ENCODE results near the gene NBAS. TPM values are rescaled to one million over a fixed set of nuclear protein-coding genes. Genes with fewer than 3 reads are reported as not detected.
"Not testable (repeated sequence)": the region's sequence is repeated elsewhere in the genome, so short reads cannot be mapped to it uniquely, and the experiment has no call there.

NBAS gene
- total RNA-seq, 1 donor from 2014 or later: 94.8 TPM

DNA sequence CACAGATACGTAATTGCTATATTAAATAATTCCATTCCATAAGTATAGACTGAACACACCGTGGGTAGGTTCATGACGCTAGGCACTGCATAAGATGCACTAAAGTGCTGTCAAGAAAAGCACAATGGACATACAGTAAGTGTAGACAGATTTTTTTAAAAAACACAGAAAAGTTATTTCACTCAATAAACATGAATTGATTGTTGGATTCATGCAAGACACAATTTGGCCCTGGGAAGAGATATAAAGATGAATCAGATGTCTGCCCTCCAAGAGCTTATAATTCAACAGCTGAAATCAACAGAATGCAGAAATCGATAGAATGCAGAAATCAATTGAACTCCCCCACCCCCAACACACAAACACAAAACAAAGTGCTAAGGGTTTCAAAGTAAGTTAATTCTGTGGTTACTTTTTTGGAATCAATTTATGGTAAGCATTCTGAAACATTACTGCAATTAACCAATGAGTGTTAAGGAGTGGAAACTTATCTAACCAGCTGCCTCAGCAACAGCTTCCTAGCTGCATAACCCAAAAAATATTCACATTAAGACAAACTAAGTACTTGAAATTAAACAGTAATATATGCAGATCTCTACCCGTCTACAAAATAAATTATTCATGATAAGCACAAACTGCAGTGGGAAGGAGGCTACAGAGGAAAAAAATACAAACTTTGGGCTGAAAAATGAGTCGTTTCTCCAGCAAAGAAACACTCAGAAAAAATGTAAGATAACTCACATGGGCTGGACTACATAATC is 1.6 kb downstream of the NBAS start:
- no peak for DNase-seq (ENCODE audit: low read depth in 2 of 2)

DNA sequence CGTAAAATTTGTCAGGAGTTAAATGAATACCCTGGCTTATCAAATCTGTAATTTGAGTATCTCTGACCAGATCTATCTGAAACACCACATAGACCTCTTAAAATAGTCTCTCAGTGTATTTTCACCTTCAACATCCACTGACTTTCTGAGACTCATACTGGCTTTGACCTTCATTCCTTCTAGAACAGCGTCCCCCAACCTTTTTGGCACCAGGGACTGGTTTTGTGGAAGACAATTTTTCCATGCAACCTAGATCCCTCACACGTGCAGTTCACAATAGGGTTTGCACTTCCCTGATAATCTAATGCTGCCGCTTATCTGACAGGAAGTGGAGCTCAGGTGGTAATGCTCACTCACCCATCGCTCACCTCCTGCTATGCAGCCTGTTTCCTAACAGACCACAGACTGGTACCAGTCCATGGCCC is 3.2 kb downstream of the NBAS start:
- DNase-seq (ENCODE audit: low read depth in 2 of 2): peak; percentile 6 to 45

DNA sequence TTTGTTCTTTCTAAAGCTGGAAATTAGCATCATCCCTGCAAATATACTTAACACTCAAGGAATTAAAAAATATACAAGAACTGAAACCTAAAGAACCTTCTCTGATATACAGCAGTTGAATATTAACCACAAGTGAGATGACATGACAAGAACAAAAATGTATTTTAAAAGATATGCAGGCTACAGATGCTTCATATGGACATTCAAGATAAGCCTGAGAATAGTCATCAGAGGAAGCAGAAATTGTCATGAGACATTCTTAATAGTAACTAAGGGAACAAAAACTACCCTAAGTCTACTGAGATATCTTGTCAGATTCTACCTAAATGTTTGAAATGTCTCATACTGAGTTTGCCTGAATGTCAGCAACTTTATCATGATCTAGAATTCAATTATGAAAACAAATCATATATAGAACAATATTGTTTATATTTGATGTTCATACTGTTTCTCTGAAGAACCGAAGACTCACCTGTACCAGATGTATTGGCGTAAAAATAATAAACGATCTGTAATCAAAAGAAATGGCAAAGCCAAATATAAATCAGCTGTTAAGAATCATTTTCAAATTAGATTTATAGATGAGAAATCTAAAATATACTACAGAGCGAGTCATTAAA is 4.7 kb downstream of the NBAS start:
- DNase-seq (ENCODE audit: low read depth in 2 of 2): no peak

DNA sequence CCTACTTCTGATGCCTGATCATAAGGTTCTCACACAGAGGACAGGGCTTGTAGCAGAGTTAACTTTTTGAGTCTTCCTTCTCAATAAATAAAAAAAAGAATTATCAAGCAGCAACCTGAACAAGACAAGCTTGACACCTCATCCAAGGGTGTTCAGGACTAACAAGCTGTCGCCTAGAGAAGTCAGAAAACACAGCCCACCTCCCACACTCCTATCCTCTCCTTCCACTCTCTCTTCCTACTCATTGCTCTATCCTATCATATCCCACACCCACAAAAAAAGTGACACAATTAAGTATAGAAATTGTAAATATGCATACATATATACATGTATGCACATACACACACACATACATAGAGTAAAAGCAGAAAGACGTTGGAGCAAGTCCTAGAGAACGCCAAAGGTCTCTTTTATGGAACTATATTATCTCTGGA is 5.4 kb downstream of the NBAS start:
- DNase-seq (ENCODE audit: low read depth in 2 of 2): no peak

DNA sequence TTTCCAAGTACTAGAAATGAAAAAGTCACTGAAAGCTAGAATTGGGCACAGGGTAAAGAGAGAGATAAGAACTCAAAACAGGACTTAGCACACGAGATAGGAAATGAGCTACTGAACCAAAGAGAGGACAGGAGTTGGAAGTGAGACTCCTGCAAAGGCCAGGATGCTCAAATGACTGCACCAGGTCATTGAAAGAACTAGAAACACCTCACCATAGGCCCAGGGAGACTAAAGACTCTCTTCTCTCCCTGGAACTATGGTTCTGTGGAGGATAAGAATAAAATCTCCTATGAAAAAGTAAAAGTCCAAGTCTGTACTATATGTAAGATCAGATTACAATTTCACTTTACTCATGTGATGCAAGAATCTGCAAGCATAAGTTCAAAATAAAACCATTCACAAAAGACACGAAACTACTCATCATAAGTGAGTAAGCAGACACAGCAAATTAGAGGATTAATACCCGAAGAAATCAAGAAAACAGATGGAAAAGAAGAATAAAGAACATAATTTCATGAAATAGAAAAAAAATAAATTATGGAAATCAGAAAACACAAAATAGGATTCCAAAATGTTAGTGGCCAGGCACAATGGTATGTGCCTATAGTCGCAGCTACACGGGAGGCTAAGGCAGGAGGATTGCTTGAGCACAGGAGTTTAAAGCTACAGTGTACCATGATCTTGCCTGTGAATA is 6.5 kb downstream of the NBAS start:
- no peak for DNase-seq (ENCODE audit: low read depth in 2 of 2)

DNA sequence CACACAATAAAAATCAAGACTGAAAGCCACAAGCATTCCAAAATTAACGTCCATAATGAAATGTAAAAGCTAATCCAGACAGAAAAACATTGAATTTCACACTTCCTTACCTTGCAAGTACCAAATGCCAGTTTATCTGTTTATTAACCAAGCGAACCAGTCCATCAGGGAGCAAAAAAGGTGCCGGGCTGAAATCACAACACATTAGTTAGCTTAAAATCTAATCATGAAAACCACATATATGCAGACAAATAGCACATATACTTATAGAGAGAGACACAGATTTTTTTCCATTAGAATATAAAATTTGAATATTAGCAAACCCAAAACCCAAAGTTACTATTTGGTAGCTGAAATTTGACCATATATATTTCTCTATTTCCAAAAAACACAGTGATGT is 7.2 kb downstream of the NBAS start:
- DNase-seq (ENCODE audit: low read depth in 2 of 2): no peak

DNA sequence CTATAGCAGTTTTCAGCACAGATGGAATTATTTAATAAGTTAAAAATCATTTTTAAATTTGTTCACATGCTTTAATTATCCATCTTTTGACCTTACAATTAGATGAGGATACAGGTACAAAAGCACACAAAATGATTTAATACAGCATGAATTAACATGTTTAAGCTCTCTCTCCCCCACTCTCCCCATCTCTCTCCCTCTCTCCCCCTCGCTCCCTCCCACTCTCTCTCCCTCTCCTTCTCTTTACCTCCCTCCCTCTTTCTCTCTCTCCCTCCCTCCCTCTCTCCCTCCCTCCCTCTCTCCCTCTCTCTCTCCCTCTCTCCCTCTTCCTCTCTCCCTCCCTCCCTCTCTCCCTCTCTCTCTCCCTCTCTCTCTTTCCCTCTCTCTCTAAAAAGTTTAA is 7.6 kb downstream of the NBAS start:
- DNase-seq (ENCODE audit: low read depth in 2 of 2): no peak

DNA sequence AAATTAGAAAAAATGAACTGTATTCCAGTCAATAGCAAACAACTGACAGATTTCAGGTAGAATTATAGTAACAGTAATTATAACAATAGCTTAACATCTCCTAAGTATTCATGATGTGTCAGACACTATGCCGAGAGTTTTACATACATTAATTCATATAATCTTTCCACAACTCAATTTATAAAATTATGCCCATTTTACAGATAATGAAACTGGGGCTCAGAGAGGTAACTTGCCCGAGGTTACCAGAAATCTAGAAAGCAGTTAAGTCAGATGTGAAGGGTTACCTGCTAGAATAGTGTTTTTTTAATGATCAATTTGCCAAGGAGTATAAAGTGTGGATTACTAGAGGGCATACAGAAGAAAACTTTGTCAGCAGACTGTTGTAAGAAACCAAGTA is 12.2 kb downstream of the NBAS start:
- DNase-seq (ENCODE audit: low read depth in 2 of 2): no peak

DNA sequence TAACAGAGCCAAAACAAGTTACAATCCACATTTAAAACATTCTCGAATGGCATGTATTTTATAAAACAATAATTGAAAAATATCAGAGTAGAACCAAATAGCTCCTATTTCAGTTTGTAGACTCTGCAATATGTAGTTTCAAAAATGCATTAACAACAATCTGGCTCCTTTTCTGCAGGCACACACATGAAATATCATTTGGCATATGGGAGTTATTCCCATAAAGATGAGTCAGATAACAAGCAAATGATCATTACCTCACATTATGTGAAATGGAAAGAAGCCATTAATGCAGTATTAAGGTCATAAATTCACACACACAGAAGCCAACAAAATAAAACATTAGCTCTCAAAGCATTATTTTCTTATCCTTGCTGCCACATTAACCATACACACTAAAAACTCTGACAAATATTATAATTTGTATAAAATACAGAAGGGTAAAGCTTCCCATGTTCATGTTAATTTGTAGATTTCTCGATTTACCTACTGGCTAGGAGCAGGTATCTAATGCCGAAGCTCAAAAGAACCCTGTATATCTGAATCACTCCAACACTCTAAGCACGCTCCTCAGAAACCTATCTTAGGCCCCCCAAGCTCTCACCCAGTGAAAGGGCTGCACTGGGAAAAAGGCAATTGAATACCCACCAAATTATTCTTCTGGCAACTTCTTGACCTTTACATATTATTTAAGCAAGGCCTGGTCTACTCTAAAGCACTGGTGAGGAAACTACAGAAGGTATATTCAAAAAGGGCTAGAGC is 13.8 kb downstream of the NBAS start:
- peak in 1 of 2 donors; percentile 10 for DNase-seq (ENCODE audit: low read depth in 2 of 2)

DNA sequence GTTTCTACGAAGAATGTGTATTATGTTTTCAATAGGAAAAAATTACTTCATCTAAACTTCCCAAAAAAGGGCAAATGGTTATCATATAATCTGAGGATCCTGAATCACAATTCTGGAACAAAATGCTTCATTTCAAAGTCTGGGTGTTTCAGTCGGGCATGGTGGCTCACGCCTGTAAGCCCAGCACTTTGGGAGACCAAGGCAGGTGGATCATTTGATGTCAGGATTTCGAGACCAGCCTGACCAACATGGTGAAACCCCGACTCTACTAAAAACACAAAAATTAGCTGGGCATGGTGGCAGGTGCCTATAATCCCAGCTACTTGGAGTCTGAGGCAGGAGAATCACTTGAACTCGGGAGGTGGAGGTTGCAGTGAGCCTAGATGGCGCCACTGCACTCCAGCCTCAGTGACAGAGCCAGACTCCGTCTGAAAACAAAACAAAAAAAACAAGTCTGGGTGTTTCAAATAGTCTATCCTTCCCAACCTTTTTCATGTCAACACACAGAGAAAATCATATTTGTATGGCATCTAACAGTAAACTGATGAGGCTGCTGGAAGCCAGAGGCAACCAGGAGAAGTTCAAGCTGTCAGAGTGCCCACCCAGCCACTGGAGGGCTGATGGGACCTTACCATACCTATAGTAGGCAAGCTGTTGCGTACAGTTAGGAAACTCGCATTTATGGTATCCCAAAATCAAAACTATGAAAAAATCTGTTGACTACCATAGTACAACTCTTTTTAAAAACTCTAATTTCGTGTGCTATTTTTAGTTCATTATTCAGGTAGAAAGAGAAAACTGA is 14.6 kb downstream of the NBAS start:
- DNase-seq (ENCODE audit: low read depth in 2 of 2): no peak

DNA sequence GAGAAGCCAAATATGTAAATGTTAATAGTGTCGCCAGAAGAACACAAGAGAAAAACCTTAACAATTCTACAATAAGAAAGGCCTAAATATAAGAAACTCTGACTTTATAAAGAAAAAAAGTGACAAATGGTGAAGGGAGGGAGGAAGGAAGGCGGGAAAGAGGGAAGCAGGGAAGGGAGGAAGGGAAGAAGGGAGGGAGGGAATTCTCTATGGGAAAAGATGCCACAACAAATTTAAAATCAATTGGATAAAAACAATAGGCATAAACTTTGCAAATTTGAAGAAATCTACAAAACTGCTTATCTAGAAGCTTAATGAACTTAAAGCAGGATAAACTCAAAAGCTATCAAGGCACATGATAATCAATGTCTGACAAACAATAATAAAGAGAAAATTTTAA is 16.9 kb downstream of the NBAS start:
- no peak for DNase-seq (ENCODE audit: low read depth in 2 of 2)

DNA sequence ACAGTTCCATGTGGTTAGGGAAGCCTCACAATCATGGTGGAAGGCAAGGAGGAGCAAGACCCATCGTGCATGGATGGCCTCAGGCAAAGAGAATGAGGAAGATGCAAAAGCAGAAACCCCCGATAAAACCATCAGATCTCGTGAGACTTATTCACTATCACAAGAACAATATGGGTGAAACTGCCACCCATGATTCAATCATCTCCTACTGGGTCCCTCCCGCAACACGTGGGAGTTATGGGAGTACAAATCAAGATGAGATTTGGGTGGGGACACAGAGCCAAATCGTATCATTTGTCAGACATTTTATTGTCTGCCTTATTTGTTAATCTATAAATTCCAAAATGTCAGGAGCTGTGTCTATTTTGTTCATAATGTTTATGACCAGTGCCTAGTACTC is 17.6 kb downstream of the NBAS start:
- DNase-seq (ENCODE audit: low read depth in 2 of 2): no peak

DNA sequence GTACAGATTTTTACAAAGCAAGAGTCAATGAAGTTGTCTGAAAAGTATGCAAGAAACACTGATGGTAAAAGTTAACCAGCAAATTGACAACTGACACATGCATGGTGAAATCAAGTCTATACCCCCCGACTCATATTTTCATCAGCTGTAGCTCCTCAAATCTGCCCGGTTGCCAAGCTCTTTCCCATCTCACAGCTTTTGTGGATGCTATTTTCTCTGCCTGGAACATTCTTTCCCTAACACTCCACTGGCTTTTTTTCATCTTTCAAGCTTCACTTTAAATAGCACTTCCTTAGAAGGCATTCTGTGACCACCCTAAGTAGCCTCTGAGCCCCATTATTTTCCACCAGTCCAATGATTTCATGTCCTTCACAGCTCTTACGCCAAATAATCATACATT is 18.1 kb downstream of the NBAS start:
- no peak for DNase-seq (ENCODE audit: low read depth in 2 of 2)

DNA sequence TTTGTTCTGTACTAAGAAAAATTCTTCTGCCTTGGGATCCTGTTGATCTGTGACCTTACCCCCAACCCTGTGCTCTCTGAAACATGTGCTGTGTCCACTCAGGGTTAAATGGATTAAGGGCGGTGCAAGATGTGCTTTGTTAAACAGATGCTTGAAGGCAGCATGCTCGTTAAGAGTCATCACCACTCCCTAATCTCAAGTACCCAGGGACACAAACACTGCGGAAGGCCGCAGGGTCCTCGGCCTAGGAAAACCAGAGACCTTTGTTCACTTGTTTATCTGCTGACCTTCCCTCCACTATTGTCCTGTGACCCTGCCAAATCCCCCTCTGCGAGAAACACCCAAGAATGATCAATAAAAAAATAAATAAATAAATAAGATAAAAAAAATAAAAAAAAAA is 18.9 kb downstream of the NBAS start:
- DNase-seq (ENCODE audit: low read depth in 2 of 2): not testable (repeated sequence)

DNA sequence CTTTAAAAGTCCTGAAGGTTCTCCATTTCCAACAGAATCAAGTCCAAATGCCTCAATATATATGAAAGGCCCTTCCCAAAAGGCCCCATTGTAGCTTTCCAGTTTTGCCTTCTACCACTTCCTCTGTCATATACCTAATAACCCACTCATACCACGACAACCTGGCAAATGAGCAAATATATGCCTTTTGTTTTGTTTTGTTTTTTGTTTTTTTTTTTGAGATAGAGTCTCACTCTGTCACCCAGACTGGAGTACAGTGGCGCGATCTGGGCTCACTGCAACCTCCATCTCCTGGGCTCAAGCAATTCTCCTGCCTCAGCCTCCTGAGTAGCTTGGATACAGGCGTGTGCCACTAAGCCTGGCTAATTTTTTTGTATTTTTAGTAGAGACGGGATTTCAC is 20.6 kb downstream of the NBAS start:
- DNase-seq (ENCODE audit: low read depth in 2 of 2): not testable (repeated sequence)

DNA sequence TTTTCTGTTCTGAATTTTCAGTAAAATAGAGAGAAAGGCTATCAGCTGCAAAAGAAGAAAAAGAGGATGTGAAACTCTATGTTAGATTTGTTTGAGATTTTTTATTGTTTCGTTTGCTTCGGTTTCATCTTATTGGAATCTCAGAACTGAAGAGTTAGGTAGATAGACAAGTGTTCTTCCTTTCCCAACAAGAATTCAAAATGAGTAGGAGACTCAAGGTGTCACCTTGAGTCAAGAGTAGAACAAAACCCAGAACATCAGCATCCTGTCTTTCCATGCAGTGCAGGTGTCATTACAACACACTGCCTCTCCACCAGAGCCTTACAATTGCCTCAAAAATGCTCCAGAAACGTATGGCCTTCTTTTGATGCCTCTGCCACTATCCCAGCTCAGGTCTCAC is 21.1 kb downstream of the NBAS start:
- DNase-seq (ENCODE audit: low read depth in 2 of 2): no peak

DNA sequence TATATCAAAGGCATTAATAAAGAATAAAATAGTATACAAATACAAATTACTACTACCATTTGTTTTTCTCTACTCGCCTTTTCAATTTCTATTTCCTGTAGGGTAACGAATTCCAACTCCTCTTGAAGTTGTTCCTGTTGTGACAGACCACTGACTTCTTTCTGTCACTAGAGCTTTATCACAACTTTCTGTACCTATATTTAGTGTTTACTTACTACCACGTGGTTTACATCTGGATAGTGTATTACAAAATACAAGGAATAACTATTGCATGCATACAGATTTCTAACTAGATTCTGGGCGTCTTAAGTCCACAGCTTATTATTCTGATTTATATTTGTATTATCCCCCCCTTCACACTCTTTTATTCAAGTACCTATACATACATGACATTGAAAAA is 22.3 kb downstream of the NBAS start:
- DNase-seq (ENCODE audit: low read depth in 2 of 2): no peak

DNA sequence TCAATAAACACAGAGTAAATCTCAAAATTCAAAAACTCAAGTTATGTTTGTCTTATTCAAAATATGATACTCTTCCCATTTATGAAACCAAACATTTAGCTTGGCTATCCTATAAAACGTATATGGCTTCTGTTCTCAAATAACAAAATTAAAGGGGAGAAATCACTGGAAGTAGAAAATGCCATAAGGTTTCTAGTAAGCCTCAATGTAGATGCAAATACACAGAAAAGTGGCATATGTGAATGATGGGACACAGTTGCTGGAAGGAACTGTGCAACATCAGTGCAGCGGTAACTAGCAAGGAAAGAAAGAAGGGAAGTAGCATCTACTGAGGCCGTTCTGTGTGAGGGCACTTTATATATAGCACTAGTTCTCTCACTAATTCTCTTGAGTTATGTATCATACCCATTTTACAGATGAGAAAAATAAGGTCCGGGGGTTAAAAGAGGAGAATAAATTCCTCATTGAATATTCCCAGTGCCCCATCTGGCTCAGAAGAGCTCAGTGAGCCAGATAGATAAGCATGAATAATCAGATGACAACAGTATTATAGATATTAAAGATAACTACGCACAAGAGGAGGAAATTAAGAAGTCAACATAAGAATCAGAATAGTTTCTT is 27.2 kb downstream of the NBAS start:
- DNase-seq (ENCODE audit: low read depth in 2 of 2): no peak

DNA sequence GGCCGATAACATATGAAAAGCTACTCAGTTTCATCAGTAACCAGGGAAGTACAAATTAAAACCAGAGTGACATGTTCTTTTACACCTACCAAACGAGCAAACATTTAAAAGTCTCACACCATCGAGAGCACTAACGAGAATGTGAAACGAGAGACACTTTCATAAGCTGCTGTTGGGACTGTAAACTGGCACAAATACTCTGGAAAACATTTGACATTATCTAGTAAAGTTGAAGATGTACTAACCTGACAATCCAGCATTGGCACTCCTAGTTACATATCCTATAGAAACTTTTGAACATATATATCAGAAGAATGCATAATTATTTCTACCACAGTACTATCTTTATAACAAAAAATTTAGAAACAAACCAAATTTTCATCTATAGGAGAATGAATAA is 28.1 kb downstream of the NBAS start:
- no peak for DNase-seq (ENCODE audit: low read depth in 2 of 2)

DNA sequence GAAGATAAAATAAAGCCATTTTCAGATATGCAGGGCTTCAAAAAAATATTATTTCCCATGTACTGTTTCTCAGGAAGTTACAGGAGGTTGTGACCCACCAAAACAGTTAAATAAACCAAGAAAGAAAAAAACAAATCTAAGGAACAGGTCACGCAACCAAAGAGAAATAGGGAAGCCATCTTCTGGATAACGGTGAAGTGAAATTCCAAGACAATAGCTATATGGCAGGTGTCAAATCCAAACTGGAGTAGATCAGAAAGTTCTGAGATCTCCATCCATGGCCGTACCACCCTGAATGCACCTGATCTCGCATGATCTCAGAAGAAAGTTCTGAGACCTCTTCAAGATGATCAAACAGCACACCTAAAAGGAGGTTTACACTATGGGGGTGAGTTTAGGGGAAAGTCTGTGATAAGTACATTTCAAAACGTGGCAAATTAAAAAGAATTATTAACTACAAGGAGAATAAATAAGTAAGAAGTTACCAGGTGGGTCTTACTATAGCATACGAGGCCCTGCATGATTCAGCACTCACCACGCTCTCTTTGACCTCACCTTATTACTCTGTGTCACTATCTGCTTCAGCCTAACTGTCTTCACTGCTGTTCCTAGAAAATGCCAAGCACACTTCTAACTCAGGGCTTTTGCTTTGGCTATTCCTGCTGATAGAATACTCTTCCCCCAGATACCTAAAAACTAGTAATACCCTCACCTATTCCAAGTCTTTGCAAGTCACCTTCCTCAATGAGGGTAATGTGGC is 29.9 kb downstream of the NBAS start:
- no peak for DNase-seq (ENCODE audit: low read depth in 2 of 2)

Data from lung microvascular endothelial cell (primary cell).